ENCODE measurements around the gene YWHAH.

The YWHAH gene

DNA sequence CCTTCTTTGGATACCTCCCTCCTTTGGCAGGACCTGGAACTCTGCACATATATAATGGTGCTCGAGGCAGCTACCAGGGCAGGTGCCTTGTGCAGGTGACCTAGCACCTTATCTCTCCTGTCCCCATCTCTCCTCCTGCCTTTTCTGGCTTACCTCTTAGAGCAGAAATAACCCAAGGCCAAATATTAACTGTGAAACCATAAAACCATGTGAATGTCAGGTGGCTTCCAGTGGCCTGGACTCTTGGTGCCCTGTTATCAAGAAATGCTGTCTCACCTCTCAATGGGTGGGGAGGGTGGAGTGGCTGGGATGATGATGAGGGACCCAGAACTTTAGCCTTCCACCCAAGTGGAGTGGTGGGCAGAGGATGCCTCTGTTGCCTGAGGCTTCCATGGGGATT lies 42.9 kb downstream of the YWHAH start:
- TF ChIP-seq CTCF (IDR thresholded peaks at IDR 0.05; ENCODE audit: insufficient read depth, low read length, poor library complexity, severe bottlenecking), result no peak
- no peaks in the 10 kb centered on the region for H3K36me3 ChIP-seq (ENCODE audit: control insufficient read depth, insufficient read depth, low read length)
- no peaks in the 10 kb centered on the region for H3K27me3 ChIP-seq (replicated peaks; ENCODE audit: control insufficient read depth, insufficient read depth, low read length)
- DNase-seq (ENCODE audit: extremely low read depth, insufficient read length), result no peak
- H3K4me3 ChIP-seq (replicated peaks; ENCODE audit: low read depth, low read length), result no peak overlapping the region

- no peaks in the 10 kb centered on the region for H3K36me3 ChIP-seq (ENCODE audit: control insufficient read depth, insufficient read depth, low read length)
- no peaks in the 10 kb centered on the region for H3K27me3 ChIP-seq (replicated peaks; ENCODE audit: control insufficient read depth, insufficient read depth, low read length)
- no peak for DNase-seq (ENCODE audit: extremely low read depth, insufficient read length)
- no peak overlapping the region for H3K4me3 ChIP-seq (replicated peaks; ENCODE audit: low read depth, low read length)
- no peak for TF ChIP-seq CTCF (IDR thresholded peaks at IDR 0.05; ENCODE audit: insufficient read depth, low read length, poor library complexity, severe bottlenecking)
Measured at GRCh38 chr22:31991102-31991839, 46.9 kb downstream of the YWHAH start.

- no peaks in the 10 kb centered on the region for H3K36me3 ChIP-seq (ENCODE audit: control insufficient read depth, insufficient read depth, low read length)
- DNase-seq (ENCODE audit: extremely low read depth, insufficient read length), result no peak
- no peaks in the 10 kb centered on the region for H3K27me3 ChIP-seq (replicated peaks; ENCODE audit: control insufficient read depth, insufficient read depth, low read length)
- TF ChIP-seq CTCF (IDR thresholded peaks at IDR 0.05; ENCODE audit: insufficient read depth, low read length, poor library complexity, severe bottlenecking), result peak; percentile 30
- H3K4me3 ChIP-seq (replicated peaks; ENCODE audit: low read depth, low read length), result no peak overlapping the region
Measured at GRCh38 chr22:31995046-31995445, 50.7 kb downstream of the YWHAH start.

DNA sequence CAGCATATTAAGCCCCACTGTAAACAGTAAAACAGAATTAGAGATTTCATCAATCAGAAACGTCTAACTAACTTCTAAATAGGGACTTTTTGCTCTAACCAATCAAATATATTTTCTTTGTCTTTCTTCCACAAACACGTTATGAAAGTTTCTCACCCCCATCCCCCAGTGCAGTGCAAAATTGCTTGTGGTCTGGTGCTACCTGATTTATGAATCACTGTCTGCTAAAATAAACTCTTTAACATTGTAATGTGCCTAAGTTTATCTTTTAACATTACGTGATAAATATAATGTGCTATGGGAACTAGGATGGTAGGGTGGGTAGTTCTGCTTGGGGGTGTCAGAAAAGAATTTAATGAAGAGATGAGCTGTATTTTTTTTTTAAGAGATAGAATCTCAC lies 51.5 kb downstream of the YWHAH start:
- Histone ChIP-seq H3K36me3 (ENCODE audit: control insufficient read depth, insufficient read depth, low read length) (no peaks in the 10 kb centered on the region), H3K4me3 (replicated peaks; ENCODE audit: low read depth, low read length) (no peak overlapping the region), H3K27me3 (replicated peaks; ENCODE audit: control insufficient read depth, insufficient read depth, low read length) (no peaks in the 10 kb centered on the region)
- no peak for TF ChIP-seq CTCF (IDR thresholded peaks at IDR 0.05; ENCODE audit: insufficient read depth, low read length, poor library complexity, severe bottlenecking)
- DNase-seq (ENCODE audit: extremely low read depth, insufficient read length), result peak; percentile 15

DNA sequence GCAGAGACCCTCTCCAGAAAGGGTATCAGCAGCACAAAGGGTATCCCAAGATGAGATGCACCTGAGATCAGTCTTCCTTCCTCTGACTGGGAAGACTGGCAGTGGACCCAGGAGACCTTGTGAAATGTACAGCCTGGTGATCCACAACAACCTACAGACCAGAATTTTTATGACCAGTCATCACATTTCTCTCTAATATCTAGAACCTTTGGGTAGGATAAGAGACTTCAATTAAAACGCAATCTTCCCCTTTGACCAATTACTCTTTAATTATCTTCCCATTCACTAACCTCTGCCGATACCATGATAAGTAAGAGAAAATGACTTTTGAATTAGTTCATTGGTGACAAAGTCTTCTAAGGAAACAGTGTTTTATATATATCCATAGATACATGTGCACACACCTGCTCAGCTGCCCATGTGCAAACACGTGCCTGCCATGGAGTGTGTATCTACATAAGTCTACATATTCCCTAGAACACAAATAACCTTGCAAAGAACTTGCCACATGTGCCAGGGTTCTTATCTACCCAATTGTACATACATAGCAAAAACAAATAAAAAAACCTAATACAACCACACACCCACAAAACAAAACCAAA lies 54.5 kb downstream of the YWHAH start:
- no peaks in the 10 kb centered on the region for H3K27me3 ChIP-seq (replicated peaks; ENCODE audit: control insufficient read depth, insufficient read depth, low read length)
- no peak for TF ChIP-seq CTCF (IDR thresholded peaks at IDR 0.05; ENCODE audit: insufficient read depth, low read length, poor library complexity, severe bottlenecking)
- no peak for DNase-seq (ENCODE audit: extremely low read depth, insufficient read length)
- H3K36me3 ChIP-seq (ENCODE audit: control insufficient read depth, insufficient read depth, low read length), result no peaks in the 10 kb centered on the region
- H3K4me3 ChIP-seq (replicated peaks; ENCODE audit: low read depth, low read length), result no peak overlapping the region

All from GM06990 (cell line).